GM10847 (cell line): ENCODE data around the gene MLH3.

Experiments
- POLR2A ChIP-seq: IDR thresholded peaks from 2 replicates; pipeline ENCODE4 v1.6.1; 2011; ENCODE audit not compliant: insufficient read length; ENCODE audit errors: extremely low read depth

MLH3 gene

DNA sequence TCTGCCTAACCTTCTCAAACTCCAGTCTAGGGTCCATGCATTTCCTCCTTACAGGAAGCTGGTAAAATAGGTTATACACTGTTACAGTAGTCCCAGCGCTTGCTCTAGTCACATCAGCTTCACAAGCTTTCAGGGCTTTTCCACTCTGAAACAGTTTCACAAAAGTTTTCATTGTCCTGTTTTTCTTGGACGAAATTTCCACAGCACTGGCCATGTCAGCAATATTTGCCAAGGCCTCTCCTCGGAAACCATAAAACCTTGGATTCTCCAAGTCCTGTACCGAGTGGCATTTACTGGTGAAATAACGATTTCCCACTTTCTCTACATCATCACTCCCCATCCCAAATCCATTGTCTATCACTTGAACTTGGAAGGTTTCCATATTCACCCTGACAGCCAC lies 2.1 kb downstream of the MLH3 start:
- no peak for TF ChIP-seq POLR2A

GRCh38 chr14:75048101-75048500 lies 3.2 kb downstream of the MLH3 start:
- TF ChIP-seq POLR2A, result no peak

GRCh38 chr14:75047506-75047905 lies 3.8 kb downstream of the MLH3 start:
- TF ChIP-seq POLR2A, result no peak

DNA sequence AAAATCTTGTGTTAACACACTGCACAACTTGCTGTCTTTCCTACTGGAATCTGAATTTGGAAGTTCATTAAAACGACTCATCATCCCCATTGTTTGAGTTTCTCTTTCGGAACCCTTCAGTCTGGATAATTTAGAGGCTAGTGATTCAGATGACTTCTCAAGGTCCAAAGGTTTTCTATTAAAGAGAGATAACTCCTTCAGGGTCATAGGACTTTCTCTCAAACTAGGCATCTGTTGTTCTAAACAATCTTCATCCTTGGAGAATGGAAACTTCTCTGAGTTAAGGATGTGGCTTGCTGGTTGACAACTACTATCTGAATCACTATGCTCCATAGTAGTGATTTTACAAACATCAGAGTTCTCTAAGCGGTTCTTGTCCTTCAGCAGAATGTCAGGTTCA lies 4.4 kb downstream of the MLH3 start:
- TF ChIP-seq POLR2A, result no peak

DNA sequence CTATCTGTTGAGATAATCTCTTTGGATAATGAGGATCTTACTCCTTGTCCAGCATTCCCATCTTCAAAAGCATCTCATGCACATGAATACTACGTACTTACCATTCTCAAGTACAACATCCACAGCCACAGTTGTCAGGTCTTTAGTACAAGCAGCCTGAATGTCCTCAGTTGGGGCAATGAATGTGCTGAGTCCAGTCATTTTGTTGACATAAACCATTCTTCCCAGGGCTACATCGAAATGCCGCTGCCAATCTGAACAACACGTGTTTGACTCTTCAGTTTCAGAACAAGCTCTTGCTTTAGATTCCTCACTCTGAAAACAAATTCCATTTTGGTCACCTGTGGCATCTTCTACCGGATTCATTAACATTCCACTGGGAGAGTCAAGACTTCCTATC lies 5.0 kb downstream of the MLH3 start:
- TF ChIP-seq POLR2A, result no peak

- no peak for TF ChIP-seq POLR2A
Measured at GRCh38 chr14:75044752-75045151, 6.5 kb downstream of the MLH3 start.

- TF ChIP-seq POLR2A, result no peak
Measured at GRCh38 chr14:75044322-75044721, 6.9 kb downstream of the MLH3 start.

DNA sequence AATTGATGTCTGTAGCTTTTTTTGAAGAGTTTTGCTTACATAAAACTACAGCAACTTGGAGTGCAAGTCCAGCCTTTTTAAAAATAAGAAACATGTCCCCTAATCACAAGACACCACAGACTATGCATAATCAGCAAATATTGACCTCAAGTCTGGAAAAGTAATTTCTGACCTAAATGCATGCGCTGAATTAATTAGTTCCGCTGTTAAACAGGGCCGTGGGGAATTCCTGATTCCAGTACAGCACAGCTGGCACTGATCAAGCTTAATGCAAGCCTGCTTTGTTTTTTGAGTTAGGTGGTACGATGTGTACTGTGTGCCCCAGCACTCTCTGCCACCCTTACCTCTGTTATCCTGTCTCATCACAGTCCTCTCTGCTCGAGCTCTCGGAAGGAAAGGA lies 9.2 kb downstream of the MLH3 start:
- TF ChIP-seq POLR2A, result no peak

GRCh38 chr14:75041613-75042012 lies 9.7 kb downstream of the MLH3 start:
- TF ChIP-seq POLR2A, result no peak

GRCh38 chr14:75040959-75041358 lies 10.3 kb downstream of the MLH3 start:
- no peak for TF ChIP-seq POLR2A

DNA sequence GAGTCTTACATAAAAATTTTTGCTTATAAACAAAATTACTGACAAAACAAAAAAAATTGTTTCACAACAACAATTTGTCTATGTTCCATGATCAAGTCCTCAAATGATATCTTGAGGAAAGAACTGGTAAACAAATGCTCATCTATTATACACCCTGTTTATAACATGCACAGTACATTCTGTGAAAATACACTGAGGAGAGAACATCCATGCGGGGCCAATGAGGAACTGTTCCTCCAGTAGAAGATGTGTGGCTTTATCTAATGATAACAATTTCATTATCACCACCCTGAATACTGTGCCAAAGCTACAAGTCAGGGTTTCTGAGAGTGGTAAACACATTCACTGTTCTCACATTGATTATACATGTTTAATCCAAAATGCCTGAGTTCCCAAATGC lies 10.8 kb downstream of the MLH3 start:
- TF ChIP-seq POLR2A, result no peak

- no peak for TF ChIP-seq POLR2A
Measured at GRCh38 chr14:75032939-75033338, 18.3 kb downstream of the MLH3 start.

DNA sequence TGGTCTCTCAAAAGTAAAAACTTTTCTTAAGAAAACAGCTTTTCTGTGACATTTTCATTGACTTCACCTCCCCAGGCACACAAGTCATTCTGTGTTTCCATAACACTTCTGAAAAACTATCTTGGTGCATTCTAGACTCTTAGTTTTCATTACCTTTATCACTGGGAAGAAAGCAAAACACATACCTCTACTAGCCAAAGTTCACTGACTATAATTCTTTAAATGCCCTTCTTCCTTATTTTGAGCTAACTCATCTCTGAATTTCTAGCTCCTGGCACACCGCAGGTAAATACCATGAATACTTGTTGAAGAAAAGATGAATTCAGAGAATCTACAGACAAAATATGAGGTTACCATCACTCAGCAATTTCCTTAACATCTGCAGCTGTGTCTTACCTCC lies 21.1 kb downstream of the MLH3 start:
- TF ChIP-seq POLR2A, result no peak

GRCh38 chr14:75025876-75026275 lies 25.4 kb downstream of the MLH3 start:
- TF ChIP-seq POLR2A, result no peak

- TF ChIP-seq POLR2A, result no peak
Measured at GRCh38 chr14:75025082-75025481, 26.2 kb downstream of the MLH3 start.

DNA sequence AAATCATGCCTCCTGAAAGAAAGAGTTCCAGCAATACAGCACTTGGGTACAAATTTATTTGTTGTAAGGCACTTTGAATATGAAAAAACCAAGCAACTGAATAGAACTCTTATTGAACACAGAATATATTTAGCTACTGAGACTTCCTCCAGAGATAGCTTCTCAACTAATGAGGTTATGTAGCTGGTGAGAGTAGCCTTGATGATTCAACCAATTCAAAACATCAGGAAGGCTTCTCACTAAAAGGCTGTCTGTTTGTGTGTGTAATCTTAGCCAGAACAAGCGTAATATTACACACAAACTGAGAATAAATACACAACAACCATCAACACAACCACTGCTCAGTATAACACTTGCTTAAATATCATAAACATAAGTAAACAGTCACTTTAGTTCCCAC lies 28.2 kb downstream of the MLH3 start:
- no peak for TF ChIP-seq POLR2A

GRCh38 chr14:75022655-75023054 lies 28.6 kb downstream of the MLH3 start:
- no peak for TF ChIP-seq POLR2A

DNA sequence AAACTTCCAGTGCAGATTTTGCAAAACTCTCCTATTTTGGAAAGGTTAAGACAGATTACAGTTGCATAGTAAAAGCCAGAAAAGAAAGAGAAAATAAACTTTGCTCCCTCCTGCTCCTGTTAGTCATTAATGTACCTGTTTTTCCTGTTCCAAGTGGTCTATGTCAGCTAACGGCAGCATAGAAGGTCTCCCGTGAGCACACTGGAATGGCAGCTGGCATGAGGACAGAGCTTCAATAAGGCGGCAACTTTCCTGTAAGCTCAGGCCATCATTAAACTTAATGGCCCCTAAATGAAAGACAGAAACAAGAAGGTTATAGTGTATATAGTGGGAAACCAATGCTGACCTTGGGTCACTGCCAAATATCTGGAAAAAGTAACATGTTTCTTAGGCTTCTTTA lies 32.6 kb downstream of the MLH3 start:
- no peak for TF ChIP-seq POLR2A
